KMS-11 (cell line): ENCODE data around the gene CDHR4.

Experiments used
- H2AFZ ChIP-seq: fragments of 200-600 bp; sonication (generic); 2 replicates; pipeline ENCODE4 v1.6.1; 2016; ENCODE audit warnings: antibody characterized with exemption, mixed run types, low read depth
- H3K27ac ChIP-seq: fragments of 200-600 bp; sonication (generic); 2 replicates; pipeline ENCODE4 v1.6.1; 2016; ENCODE audit warnings: mild to moderate bottlenecking, mixed run types
- H3K27me3 ChIP-seq: fragments of 200-600 bp; sonication (generic); 2 replicates; pipeline ENCODE4 v1.6.1; 2017; ENCODE audit warnings: mild to moderate bottlenecking, low read depth, mixed run types, moderate library complexity; ENCODE audit not compliant: insufficient read depth
- H3K36me3 ChIP-seq: fragments of 200-600 bp; sonication (generic); 2 replicates; pipeline ENCODE4 v1.6.1; 2017; ENCODE audit warnings: mild to moderate bottlenecking, mixed run types; ENCODE audit not compliant: insufficient read depth
- H3K4me1 ChIP-seq: fragments of 200-600 bp; sonication (generic); 2 replicates; pipeline ENCODE4 v1.6.1; 2016; ENCODE audit warnings: mild to moderate bottlenecking, low read depth, mixed run types; ENCODE audit not compliant: poor library complexity, severe bottlenecking
- H3K4me2 ChIP-seq: fragments of 200-600 bp; sonication (generic); 2 replicates; pipeline ENCODE4 v1.7.0; 2016; ENCODE audit warnings: mild to moderate bottlenecking, mixed run types
- H3K4me3 ChIP-seq: fragments of 200-600 bp; sonication (generic); IDR thresholded peaks from 2 replicates; pipeline ENCODE4 v1.6.1; 2017; ENCODE audit warnings: low read depth, low read length, mixed read lengths; ENCODE audit not compliant: insufficient read depth
- H3K79me2 ChIP-seq: fragments of 200-600 bp; sonication (generic); 2 replicates; pipeline ENCODE4 v1.6.1; 2016; ENCODE audit warnings: low read depth, mixed run types; ENCODE audit not compliant: insufficient read depth
- H3K9ac ChIP-seq: fragments of 200-600 bp; sonication (generic); 2 replicates; pipeline ENCODE4 v1.6.1; 2016; ENCODE audit warnings: mild to moderate bottlenecking, mixed run types
- H4K20me1 ChIP-seq: fragments of 200-600 bp; sonication (generic); 2 replicates; pipeline ENCODE4 v1.6.1; 2016; ENCODE audit warnings: mild to moderate bottlenecking, mixed run types; ENCODE audit not compliant: insufficient read depth
- TF ChIP-seq, protein P1 (sequence below): fragments of 200-600 bp; sonication (generic); conservative IDR thresholded peaks from 2 replicates; pipeline ENCODE4 v1.6.1; 2017; ENCODE audit warnings: low read depth, mild to moderate bottlenecking, antibody characterized with exemption, low read length, moderate library complexity, mixed read lengths

Gene CDHR4

DNA sequence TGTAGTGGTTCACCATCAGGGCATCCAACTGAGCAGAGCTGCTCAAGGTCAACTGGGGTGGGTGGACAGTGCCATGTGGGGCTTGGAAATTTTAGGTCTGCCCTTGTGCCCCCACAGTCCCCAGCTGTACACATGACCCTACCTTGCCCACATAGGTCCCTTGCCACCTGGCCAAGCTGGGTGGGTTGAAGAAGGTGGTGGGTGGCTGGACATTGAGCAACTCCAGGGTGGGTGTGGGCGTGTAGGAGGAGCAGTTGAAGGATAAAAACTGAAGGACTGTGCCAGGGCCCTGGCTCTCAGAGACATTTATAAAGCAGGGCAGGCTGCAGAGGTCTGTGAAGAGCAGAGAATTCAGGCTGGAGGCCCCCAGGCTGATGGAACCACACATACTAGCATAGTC, 568 bp downstream of the CDHR4 start:
- no peaks in the 10 kb centered on the region for H3K36me3 ChIP-seq
- TF ChIP-seq, protein P1, sequence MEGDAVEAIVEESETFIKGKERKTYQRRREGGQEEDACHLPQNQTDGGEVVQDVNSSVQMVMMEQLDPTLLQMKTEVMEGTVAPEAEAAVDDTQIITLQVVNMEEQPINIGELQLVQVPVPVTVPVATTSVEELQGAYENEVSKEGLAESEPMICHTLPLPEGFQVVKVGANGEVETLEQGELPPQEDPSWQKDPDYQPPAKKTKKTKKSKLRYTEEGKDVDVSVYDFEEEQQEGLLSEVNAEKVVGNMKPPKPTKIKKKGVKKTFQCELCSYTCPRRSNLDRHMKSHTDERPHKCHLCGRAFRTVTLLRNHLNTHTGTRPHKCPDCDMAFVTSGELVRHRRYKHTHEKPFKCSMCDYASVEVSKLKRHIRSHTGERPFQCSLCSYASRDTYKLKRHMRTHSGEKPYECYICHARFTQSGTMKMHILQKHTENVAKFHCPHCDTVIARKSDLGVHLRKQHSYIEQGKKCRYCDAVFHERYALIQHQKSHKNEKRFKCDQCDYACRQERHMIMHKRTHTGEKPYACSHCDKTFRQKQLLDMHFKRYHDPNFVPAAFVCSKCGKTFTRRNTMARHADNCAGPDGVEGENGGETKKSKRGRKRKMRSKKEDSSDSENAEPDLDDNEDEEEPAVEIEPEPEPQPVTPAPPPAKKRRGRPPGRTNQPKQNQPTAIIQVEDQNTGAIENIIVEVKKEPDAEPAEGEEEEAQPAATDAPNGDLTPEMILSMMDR: no peak
- H3K79me2 ChIP-seq: no peaks in the 10 kb centered on the region
- no peak overlapping the region for H2AFZ ChIP-seq
- no peak overlapping the region for H3K27ac ChIP-seq
- H3K9ac ChIP-seq: no peak overlapping the region
- no peak overlapping the region for H3K4me2 ChIP-seq
- H4K20me1 ChIP-seq: no peaks in the 10 kb centered on the region
- H3K27me3 ChIP-seq: no peaks in the 10 kb centered on the region; the same call in 1 of the 2 replicates
- no peak overlapping the region for H3K4me3 ChIP-seq
- H3K4me1 ChIP-seq: no peaks in the 10 kb centered on the region

DNA sequence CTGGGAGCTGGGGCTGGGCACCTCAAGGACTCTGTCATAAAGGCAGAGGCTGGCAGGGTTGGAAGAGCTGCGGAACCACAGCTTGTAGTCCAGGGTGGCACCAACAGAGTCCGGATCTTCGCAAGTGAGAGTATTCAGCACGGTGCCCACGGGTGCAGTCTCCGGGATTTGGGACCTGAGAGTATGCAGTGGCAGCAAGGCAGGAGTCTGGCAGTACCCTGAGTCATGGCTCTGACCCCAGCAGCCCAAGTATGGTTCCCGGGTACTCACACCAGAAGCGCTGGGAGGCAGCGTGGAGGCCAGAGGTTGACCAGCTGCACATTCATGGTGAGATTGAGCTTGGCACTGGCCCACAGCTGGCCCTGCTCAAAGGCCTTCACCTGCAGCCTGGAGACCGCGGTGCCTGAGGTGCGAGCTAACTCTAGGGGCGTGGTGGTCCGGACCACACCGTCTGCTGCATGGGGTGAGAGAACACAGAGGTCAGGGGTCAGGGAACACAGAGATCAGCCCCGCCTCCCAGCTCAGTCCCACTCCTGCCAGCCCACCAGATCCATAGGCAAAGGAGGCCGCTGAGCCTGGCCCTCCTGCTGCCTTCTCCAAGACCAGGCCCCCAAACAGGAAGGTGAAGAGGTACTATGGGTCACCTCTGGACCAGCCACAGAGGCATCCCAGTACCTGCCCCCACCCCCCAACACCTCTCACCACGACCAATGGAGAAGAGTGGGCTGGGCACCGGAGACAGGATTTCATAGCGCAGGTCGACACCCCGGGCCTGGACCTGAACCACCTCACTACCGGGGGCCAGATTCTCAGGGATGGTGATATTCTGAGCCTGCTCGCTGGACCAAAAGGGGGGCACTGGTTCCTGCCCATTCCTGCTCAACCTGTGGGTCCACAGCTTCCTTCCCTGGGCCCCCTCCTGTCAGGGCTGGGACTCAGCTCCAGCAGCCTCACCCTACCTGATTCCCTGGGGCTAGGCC, 4.5 kb downstream of the CDHR4 start:
- Histone ChIP-seq H3K9ac (no peak overlapping the region), H2AFZ (no peak overlapping the region), H3K79me2 (no peaks in the 10 kb centered on the region), H3K4me2 (no peak overlapping the region), H3K27ac (no peak overlapping the region), H3K4me1 (no peaks in the 10 kb centered on the region), H3K27me3 (no peaks in the 10 kb centered on the region), H4K20me1 (no peaks in the 10 kb centered on the region), H3K4me3 (no peak overlapping the region), H3K36me3 (no peaks in the 10 kb centered on the region)
- TF ChIP-seq, protein P1: no peak

DNA sequence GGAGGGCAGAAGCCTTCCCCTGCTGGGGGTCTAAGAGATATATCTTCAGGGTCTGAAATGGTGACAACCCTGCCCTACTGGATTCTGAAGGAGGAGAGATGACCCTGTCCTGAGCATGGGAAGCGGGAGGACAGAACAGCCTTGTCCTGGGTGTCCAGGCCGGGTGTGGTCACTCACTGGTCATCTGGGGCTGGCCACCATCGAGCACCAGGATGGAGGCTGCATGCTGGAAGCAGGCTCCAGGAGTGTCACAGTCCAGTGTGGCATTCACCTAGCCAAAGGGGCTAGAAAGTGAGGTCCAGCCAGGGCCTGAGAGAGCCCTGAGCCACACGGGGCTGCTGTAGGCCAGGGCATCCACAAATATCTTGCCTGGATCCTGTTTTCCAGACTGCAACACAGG, 5.2 kb downstream of the CDHR4 start:
- no peak overlapping the region for H3K4me2 ChIP-seq
- H3K27ac ChIP-seq: no peak overlapping the region
- H4K20me1 ChIP-seq: no peaks in the 10 kb centered on the region
- no peak overlapping the region for H3K4me3 ChIP-seq
- H3K4me1 ChIP-seq: no peaks in the 10 kb centered on the region
- no peaks in the 10 kb centered on the region for H3K36me3 ChIP-seq
- TF ChIP-seq, protein P1: no peak
- H3K27me3 ChIP-seq: no peaks in the 10 kb centered on the region
- no peak overlapping the region for H3K9ac ChIP-seq
- no peak overlapping the region for H2AFZ ChIP-seq
- H3K79me2 ChIP-seq: no peaks in the 10 kb centered on the region

DNA sequence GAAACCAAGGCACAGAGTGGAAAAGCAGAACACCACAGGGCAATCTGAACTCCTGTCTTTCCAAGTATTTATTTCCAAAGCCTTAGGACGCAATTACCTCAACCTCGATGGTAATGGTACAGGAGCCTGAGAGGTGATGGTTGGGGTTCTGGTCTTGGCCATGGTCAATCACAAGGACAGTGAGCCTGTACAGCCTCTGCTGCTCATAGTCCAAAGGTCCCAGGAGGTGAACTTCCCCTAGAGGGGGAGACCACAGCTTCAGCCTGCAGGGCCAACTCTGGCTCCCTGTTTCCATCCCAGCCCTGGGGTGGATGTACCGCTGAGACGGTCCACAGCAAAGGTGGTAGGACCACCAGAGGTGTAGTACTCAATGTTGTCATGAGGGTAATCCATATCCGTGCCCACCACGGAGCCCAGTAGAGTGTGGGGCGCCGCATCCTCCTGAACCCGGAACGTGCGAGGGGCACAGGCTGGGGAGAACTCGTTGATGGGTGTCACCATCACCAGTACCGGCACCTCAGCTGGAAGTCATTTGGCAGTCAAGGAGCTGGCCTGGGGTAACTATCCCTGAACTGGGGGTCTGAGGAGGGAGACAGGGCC, 6.1 kb downstream of the CDHR4 start:
- H3K4me2 ChIP-seq: no peak overlapping the region
- no peaks in the 10 kb centered on the region for H3K79me2 ChIP-seq
- H3K4me3 ChIP-seq: no peak overlapping the region
- no peaks in the 10 kb centered on the region for H3K27me3 ChIP-seq
- no peak overlapping the region for H3K9ac ChIP-seq
- no peaks in the 10 kb centered on the region for H3K4me1 ChIP-seq
- H3K27ac ChIP-seq: no peak overlapping the region
- no peak overlapping the region for H2AFZ ChIP-seq
- no peaks in the 10 kb centered on the region for H4K20me1 ChIP-seq
- TF ChIP-seq, protein P1: no peak
- H3K36me3 ChIP-seq: no peaks in the 10 kb centered on the region
